Measurements from ENCODE around the gene ULK2.
"Not testable (repeated sequence)": the region's sequence is repeated elsewhere in the genome, so short reads cannot be mapped to it uniquely, and the experiment has no call there.

ULK2 gene

DNA sequence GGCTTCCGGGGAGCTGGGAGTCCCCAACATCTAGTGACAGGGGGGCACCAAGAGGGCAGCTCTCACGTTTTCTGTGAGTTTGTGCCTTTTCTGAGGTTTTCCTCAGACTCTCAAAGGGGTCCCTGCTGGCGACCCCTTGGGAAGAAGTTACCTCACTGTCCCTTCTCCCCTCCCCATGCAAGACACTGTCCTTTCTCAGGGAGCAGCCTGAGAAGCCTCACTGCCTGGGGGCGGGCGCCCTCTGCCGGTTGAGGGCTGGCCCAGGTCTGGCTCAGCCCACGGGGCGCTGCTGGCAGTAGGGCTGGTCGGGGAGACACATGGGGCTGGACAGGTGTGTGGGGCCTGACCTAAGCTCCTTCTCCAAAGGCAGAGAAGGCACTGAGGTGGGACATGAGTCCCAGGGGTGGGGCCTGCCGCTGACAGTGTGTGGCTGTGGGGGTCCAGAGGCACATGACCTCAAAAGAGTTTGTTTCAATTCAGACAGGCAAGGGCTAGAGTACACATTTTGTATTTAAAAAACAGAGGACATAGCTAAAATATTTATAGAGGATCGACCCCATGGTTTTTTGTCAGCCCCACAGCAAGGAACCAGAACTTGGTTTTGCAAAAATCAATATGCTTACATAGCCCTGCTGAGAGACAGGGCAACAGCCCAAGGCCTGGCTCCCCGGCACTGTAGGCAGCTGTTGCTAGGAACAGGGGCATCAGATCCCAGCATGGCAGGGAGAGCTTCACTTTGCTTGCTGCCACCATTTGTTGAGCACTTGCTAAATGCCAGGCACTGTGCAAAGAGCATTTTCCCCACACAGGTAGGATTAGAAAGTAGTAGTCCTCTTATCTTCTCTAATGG, 101.1 kb downstream of the ULK2 start:
- peak; percentile 83 for DNase-seq (ENCODE audit: low spot score)

DNA sequence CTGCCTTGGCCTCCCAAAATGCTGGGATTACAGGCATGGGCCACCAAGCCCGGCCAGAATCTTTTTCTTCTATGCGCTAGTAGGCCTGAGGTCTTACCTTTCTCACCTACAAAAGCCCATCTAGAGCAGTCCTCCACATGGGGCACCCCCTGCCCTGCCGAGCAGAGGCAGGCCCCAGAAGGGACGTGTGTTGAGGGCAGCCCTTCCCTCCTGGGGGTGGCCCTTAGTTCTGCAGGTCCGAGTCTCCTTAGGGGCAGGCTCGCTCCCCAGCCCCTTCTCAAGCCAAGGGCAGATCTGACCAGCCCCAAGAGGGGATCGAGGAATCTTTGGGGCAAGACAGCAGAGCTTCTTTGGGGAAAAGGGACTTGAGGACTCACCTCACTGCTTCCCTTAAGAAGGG, 101.7 kb downstream of the ULK2 start:
- no peak for DNase-seq (ENCODE audit: low spot score)

DNA sequence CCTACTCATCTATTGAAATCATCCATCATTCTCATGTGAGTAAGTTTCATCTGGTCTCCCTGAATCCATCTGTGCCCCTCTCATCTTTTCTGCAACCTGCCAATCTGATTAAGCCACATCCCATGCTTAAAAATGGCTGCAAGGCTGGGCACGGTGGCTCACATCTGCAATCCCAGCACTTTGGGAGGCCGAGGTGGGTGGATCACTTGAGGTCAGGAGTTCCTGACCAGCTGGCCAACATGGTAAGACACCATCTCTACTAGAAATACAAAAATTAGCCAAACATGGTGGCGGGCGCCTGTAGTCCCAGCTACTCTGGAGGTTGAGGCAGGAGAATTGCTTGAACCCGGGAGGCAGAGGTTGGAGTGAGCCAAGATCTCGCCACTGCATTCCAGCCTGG, 103.7 kb downstream of the ULK2 start:
- not testable (repeated sequence) for DNase-seq (ENCODE audit: low spot score)

DNA sequence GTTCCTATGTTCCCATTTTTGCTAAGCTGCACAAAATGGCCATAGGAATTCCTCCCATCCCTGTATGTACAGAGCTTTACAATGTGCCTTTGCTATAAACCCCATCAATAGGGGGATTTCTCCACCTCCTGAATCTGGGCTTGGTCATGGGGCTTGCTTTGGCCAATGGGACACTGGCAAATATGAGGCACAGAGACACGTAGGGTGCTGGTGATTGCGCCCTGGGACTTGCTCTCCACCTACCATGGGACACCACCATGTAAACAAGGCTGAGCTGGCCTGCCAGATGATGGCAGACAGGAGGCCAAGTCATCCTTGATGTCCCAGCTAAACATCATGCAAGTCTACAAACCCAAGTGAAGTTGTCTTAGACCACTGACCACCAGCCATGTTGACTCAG, 104.3 kb downstream of the ULK2 start:
- no peak for DNase-seq (ENCODE audit: low spot score)

DNA sequence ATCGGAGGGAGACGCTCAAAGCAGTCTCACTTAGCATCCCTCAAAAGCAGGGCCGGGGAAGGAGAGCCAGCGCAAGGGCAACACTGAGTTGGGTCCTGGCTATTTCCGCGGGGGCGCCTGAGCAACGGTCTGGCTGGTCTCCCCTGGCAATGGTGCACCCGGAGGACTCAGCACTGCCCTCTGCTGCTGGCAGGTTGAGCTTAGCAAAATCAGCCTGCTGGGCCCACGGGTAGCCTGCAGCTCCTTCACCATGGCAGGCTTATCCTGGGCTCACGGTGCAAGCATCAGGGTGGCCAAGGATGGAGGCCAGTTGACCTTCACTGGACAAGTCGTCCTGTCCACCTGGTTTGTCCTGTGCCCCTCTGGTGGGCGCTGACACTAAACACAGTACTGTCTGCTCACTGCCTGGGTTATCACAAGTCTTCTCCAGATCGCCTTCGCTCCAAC, 105.2 kb downstream of the ULK2 start:
- DNase-seq (ENCODE audit: low spot score), result peak; percentile 81

DNA sequence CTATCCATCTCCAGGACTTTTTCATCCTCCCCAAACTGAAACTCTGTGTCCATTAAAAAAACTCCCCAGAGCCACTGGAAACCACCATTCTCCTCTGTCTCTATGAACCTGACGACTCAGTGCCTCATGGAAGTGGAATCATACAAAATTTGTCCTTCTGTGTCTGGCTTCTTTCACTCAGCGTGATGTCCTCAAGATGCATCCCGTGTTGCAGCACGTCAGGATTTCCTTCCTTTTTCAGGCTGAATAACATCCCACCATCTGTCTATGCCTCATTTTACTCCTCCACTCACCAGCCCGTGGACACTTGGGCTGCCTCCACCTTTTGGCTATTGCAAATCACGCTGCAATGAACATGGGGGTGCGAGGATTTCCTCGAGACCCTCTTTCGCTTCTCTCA, 107.0 kb downstream of the ULK2 start:
- no peak for DNase-seq (ENCODE audit: low spot score)

DNA sequence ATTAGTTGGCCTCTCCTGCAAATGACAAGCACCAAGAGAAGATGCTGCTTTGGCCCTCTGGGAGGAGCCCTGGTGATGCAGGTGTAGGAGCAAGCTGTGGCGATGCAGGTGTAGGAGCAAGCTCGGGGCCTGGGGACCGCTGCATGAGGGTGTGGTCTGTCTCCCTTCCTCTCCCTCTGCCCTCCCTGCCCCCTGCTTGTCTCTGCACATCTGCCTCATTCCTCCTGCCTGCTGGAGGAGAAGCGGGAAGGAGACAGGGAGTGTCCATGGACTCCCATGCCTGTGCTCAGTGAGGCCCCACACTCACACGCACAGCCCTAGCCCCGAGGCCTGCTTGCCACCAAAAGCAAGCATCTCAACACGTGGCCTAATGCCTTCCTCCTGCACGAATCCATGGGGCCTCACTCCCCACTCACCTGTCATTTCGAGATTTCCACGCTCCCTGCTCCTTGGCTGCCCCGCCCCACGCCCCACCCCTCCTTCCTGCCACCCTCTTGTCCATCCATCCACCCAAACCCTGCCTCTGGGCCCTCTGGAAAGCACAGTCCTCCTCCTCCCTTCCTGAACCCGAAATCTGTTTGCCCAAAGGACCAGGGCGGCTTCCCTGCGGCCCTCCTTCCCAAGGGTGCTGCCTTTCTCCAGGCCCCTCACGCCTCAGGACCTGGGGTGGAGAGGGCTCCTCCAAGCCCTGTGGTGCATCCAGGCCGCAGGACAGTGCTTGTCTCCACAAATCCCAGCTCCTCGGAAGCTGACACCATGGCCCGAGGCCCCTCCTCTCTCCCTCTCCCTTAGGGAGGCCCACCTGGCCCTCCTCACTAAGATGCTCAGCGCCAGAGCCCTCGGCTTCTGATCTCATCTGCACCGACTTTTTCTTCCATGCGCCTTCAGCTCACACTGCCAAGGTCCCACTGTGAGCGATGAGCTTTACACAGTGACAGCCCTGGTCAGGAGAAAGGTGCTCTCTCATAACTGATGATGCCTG, 107.9 kb downstream of the ULK2 start:
- no peak for DNase-seq (ENCODE audit: low spot score)

DNA sequence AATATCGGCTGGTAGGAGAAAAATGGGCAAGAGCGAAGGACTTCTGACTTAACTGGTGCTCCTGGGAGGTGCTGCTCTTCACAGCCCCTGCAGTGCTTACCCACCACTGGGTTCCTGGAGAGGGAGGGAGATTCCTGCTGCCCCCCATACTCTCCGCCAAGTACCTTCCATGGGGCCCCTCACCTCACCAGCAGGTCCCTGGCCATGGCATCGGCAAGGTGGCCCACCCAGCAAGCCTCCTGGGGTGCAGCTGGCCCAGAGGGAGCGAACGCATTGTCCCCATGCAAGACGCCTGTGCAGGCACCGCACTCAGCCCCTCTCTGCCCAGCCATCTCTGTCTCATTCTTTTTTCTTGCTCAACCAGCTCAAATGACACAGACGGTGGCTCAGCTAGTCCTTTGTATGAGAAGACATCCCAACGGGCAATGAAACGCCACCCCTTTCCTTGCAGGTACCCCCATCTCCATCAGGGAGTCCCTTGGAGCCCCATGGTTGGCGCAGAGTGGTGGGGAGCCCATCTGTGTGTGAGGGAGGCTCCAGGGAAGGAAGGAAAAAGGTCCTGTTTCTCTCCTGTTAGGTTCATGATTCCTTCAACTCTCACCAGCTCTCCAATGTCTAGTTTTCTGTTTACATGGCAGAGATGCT, 110.1 kb downstream of the ULK2 start:
- no peak for DNase-seq (ENCODE audit: low spot score)

DNA sequence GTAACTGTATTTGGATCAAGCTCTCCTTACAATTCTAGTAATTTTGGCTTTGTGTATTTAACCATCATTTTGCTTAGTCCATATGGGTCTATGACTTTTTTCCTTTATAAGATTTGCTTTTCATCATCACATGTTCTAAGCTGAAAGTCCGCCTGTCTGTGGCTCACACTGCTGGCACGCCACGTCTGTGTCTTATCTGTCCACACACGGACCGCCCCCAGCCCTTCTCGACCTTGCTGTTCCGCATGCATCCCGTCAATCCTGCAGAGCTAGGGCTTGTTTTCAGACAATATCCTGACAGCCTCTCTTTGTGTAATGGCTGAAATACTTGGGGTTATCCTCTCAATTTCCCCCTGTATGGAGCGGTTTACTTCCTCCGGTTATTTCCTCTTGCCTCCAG, 111.2 kb downstream of the ULK2 start:
- DNase-seq (ENCODE audit: low spot score), result no peak

DNA sequence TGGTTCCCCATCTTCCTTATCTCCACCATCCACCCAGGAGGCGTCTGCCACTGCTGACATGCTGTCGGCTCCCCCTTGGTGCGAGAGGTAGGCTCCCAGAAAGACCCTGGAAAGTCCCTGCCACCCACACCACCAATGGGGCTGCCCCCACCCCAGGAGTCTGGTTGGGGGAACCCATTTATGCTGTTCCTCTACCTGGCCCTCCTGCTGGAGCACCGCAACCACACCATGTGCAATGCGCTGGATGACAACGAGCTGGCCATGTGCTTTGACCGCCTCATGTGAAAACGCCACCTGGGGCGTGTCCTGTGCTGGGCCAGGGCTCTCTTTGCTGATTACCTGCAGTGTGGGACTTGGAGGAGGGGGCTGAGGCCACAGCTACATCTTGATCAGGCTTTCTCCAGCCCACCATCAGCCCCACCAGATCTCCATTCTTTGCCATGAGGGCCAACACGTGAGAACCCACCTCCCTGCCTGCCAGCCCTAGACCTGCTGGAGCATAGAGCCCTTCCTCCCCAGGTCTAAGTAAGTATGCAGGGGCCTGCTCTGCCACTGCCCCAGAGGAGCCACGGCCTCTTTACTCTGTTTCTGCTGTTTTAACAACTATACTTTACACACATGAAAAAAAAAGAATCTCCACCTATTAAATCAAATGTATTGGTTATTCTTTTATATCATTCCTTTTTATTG, 111.8 kb downstream of the ULK2 start:
- no peak for DNase-seq (ENCODE audit: low spot score)

DNA sequence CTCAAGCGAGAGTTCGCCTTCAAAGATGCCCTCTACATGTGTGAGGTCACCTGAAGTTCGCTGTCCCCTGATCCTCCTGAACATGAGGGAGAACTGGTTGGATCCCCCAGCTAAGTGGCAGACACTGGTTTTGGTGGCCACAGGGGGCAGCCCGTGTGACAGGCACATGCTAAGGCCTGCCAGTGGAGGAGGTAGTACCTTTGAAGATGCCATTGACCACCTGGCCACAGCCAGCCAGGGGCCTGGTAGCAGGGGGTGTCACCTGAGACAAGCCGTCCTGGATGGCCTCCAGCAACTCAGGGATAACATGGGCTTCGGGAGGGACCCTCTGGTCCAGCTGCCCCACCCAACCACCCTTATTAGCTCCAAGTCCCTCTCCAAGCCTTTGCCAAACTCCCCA, 112.3 kb downstream of the ULK2 start:
- DNase-seq (ENCODE audit: low spot score), result no peak

DNA sequence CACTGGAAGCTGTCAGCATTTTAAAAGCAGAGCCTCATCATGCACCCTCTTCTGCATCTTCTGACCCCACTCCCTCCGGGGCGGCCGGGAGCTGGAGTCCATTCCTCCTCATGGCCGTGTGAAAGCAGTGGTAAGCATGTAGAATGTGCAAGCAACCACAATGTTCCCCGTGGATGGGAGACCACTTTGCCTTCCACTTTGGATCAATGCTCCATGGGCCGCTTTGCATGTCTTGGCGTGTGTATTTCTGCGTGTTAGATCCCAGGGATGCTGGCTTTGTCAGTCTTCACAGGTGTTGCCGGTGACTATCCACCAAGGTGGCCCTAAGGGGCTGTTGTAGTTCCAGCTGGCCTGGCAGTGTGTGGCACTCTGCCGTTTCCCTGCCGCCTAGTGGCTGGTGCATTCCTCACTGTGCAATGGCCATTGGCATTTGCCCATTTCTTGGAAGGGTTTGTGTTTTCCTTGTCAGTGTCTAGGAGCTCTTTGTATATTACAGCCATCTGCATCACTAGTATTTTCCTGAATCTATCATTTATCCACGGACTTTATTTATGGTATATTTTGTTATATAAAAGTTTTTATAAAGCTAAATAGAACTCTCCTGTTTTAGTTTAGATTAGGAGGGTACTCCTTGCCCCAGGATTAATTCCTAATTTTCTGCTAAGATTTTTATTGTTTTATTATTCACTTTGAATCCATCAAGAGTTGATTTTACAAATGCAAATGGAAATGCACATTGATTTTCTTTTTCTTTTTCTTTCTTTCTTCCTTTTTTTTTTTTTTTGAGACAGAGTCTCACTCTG, 113.9 kb downstream of the ULK2 start:
- no peak for DNase-seq (ENCODE audit: low spot score)

DNA sequence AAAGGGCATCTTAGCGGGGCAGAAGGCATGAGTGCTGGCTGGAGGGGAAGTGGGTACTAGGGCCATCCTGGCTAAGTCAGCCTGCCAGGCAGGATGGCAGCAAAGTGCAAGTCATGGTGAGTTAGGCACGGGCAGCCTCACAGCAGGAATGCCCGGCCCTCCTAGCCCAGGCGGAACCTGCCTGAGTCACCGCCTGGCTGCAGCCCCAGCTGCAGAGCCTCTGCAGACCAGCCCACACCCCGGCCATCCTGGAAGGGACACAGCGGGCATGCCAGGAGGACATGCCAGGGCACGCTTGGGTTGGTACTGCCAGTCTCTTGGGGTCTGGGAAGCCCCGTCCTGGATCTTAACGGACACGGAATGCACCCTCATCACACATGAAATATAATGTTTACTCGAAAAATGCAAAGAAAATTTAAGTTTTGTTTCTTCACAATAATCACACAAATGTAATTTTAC, 114.7 kb downstream of the ULK2 start:
- no peak for DNase-seq (ENCODE audit: low spot score)

DNA sequence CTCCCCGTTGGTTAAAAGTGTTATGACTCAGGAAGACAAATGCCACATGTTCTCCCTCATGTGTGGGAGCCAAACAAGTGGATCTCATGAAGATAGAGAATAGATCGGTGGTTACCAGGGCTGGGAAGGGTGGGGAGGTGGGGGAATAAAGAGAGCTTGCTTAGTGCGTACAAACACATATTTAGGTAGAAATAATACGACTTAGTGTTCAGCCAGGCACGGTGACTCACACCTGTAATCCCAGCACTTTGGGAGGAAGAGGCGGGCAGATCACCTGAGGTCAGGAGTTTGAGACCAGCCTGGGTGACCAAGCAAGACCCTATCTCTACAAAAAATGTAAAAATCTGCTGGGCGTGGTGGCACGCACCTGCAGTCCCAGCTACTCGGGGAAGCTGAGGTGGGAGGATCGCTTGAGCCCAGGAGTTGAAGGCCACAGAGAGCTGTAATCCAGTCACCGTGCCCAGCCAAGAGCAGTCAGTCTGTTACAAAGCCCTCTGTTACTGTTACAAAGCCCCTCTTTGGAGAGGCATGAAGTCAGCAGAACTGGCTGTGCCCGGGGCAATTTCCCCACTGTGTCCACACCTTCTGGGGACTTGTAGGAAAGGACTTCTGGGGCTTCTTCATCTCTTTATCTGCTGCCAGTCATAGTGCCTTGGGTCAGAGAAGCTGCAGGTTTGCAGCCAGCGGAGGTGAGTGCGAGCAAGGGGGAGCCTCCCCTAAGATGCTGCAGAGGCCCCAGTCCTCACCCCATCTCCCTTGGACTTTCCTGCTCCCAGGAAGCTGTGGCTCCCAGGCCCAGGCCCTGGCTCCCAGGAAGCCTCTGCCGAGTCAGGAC, 115.3 kb downstream of the ULK2 start:
- DNase-seq (ENCODE audit: low spot score), result no peak

DNA sequence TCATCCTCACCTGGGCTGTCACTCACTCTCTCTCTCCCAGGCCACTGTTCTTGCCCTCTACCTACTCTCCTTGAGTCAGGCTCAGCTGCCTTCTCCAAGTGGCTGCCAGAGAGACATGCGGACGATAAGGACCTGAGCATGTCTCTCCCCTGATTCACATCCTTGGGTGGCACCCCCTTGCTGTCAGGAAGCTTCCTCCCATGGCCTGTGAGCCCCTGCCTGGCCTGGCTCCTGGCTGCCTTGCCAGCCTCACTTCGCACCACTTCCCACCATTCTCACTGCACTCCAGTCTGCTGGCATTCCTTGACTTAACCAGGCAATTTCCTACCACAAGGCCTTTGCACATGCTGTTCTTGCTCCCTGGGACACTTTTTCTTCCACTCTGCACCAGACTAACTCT, 116.9 kb downstream of the ULK2 start:
- DNase-seq (ENCODE audit: low spot score), result no peak

DNA sequence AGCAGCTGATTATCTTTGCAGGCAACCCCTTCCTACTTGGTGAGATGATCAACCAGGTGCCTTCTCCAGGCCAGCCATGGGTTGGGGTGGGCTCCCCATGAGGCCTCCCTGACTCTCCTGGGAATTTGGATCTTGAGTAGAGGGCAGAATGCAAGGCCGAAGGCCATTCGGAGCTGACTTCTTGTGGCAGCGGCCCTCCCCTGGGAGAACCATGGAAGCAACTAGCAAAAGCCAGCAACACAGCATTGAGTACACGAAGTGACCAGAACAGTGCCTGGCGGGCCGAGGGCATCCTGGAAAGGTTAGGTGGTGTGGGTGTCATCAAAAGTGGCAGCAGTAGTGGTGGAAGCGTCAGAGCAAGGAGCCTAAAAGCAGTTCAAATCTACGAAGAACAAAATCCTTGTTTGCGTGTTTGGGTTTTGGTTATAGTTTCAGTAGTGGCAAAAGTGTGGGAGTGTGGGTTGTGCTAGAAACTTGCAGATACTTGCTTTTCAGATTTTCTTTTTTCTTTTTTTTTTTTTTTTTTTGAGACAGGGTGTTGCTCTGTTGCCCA, 117.6 kb downstream of the ULK2 start:
- DNase-seq (ENCODE audit: low spot score), result no peak

DNA sequence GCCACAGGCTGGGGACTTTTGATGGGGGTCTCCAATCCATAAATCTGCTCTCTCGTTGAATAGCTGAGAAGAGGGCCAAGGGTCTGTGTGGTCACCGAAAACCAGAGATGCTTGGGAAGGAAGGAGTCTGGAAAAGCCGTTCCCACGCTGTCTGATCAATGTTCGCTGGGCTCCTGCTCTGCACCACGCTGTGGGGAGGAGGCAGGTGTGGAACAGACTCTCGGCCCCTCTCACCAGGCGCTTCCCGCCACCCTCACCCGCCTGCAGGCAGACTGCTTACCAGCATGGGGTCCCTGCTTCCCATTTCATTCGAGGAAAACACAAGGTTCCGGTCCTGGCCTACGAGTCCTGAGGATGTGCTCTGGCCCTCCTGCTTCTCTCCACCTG, 118.9 kb downstream of the ULK2 start:
- no peak for DNase-seq (ENCODE audit: low spot score)

DNA sequence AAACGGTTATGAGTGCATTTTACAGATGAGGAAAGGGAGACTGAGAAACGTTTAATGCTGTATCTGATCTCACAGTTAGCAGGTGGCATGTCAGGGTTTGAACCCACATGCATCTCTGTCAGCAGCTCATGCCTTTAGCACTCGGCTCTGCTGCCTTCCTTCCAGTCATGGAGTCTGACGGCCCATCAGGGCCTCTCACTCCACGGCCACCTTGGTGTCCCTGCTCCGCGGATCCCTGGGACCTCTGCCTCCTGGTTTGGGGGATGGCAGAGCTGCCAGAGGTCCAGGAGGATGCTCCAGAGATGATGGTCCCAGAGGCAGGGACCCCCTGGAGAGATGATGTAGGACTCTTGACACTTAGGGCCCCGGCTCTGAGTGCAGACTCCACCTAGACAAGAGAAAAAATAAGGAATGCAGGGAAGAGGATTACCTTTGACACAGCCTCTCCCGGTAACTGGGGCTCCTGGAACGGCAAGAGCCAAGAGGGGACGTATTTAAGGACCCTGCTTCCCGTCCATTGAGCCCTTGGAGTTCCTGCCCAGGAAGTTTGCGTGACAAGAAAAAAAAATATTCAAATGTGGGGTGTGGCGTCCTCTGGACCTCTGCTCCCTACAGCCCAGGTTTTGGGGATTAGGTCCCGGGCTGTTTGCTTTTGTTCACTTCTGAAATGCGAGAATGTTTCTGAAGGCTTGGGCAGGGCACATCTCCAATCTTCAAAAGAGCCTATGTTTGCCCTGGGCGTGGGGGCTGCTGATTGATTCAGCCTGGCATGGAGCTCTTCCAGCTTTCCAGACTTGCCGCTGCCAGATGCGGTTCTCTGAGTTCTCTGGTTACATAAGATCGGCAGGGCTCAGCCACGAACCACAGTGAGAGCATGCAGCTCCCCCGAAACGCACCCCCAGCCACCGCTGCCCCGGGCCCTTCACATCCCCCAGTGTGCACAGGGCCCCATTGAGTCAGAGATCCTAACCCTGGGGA, 119.6 kb downstream of the ULK2 start, which contains the start of gene ALDH3A1:
TSS of gene ALDH3A1 (minus strand) at position 470 of the 978 bp plus-strand sequence. CDS start 3,169 bp downstream, outside the sequence.
- DNase-seq (ENCODE audit: low spot score), result no peak
